ENCODE data around the gene KCNIP1.

GRCh38 chr5:170464280-170465127, 39.3 kb upstream of the KCNIP1 start:
- TF ChIP-seq CTCF (IDR thresholded peaks at IDR 0.05) = no peak
- TF ChIP-seq POLR2AphosphoS5 (IDR thresholded peaks at IDR 0.05; ENCODE audit: insufficient read depth in 1 of 2, low read depth in 1 of 2) = no peak
- TF ChIP-seq POLR2A (IDR thresholded peaks at IDR 0.05) = no peak
